ENCODE measurements around the gene KLRK1.
"Not testable (repeated sequence)": the region's sequence is repeated elsewhere in the genome, so short reads cannot be mapped to it uniquely, and the experiment has no call there.

Gene KLRK1

DNA sequence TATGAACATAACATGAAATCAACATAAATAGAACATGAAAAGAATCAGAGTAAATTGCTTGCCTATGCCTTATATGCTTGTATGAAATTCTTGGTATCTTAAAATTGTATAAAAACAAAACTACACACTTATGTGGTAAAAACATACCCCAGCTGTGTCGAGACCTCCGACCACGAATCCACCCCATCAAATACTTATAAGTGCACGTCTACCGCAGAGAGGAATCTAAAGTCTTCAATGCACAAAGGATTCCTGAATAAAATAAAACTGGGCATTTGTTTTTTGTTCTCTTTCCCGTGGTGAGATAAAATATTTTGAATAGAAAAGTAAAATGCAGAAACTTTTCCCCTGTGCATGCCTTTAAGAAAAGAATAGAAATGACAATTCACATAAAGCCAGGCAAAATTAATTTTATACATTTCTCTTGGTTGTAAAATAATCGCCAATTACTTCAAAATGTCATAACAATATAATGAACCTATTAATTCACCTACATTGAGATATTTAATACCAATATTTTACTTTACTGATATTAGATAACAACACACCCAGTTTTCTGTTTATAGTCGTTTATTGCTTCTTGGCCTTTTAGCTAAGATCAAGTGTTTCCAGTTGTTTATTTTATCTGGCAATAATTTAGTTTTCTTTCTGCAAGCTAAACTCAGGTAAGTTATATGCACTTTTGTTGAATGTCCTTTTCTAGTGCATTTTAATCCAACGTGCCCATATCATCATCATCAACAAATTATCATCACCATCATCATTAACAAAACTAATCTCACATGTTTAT, 1.0 kb downstream of the KLRK1 start:
- TF ChIP-seq POU2F2 (IDR thresholded peaks at IDR 0.05; ENCODE audit: low read depth, low read length) = no peak
- no peak for TF ChIP-seq POLR2AphosphoS5 (IDR thresholded peaks at IDR 0.05; ENCODE audit: low read depth, low read length)
- TF ChIP-seq SPI1 (IDR thresholded peaks at IDR 0.05; ENCODE audit: low read depth, low read length) = no peak
- TF ChIP-seq TAF1 (IDR thresholded peaks at IDR 0.05; ENCODE audit: low read depth, low read length) = no peak
- TF ChIP-seq PAX5 (IDR thresholded peaks at IDR 0.05; ENCODE audit: insufficient read depth, low read length, severe bottlenecking) = no peak
- TF ChIP-seq POLR2A (IDR thresholded peaks at IDR 0.05; ENCODE audit: low read depth, low read length) = no peak
- DNase-seq (ENCODE audit: insufficient read length, low spot score) (no peak), FAIRE-seq (no peak)

DNA sequence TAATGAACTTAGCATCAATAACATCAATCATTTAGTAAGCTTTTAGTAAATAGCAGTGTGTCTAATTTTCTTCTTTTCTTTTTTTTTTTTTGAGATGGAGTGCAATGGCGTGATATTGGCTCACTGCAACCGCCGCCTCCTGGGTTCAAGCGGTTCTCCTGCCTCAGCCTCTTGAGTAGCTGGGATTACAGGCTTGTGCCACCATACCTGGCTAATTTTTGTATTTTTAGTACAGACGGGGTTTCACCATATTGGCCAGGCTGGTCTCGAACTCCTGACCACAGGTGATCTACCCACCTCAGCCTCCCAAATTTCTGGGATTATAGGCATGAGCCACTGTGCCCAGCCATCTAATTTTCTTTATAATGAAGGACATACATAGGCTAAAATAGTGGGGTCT, 2.3 kb downstream of the KLRK1 start:
- not testable (repeated sequence) for FAIRE-seq; DNase-seq (ENCODE audit: insufficient read length, low spot score)

DNA sequence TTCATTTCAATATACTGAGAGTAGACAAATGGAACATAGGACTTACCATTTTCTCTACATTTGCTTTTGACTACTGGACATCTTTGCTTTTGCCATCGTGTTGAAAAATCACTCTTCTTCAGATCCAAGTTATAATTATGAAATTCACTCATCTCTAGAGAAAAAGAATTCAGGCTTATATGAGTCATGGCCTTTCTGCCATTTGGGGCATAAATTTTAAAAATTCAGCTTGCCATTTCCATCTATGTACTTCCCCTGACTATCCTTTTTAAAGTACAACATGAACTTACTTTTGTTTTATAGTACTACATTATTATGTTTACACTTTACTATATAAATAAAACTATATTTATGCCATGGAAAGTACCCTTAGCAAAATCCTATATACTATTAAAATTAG, 3.0 kb downstream of the KLRK1 start:
- DNase-seq (ENCODE audit: insufficient read length, low spot score) (no peak), FAIRE-seq (no peak)
- TF ChIP-seq SPI1 (IDR thresholded peaks at IDR 0.05; ENCODE audit: low read depth, low read length) = no peak
- TF ChIP-seq TAF1 (IDR thresholded peaks at IDR 0.05; ENCODE audit: low read depth, low read length) = no peak
- TF ChIP-seq POLR2A (IDR thresholded peaks at IDR 0.05; ENCODE audit: low read depth, low read length) = no peak
- no peak for TF ChIP-seq POLR2AphosphoS5 (IDR thresholded peaks at IDR 0.05; ENCODE audit: low read depth, low read length)
- no peak for TF ChIP-seq PAX5 (IDR thresholded peaks at IDR 0.05; ENCODE audit: insufficient read depth, low read length, severe bottlenecking)
- TF ChIP-seq POU2F2 (IDR thresholded peaks at IDR 0.05; ENCODE audit: low read depth, low read length) = no peak

DNA sequence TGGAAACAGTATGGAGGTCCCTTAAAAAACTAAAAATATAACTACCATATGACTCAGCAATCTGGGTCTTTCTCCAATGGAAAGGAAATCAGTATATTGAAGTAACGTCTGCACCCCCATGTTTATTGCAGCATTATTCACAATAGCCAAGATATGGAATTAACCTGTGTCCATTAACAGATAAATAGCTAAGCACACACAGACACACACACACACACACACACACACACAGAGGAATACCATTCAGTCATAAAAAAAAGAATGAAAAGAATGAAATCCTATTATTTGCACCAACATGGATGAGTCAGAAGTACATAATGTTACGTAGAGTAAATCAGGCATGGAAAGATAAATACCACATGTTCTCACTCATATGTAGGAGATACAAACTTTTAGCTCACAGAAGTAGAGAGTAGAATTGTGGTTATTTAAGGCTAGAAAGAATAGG, 4.7 kb downstream of the KLRK1 start:
- no peak for DNase-seq (ENCODE audit: insufficient read length, low spot score)
- peak; percentile 31 for FAIRE-seq
- no peak for TF ChIP-seq POU2F2 (IDR thresholded peaks at IDR 0.05; ENCODE audit: low read depth, low read length)
- TF ChIP-seq TAF1 (IDR thresholded peaks at IDR 0.05; ENCODE audit: low read depth, low read length) = no peak

DNA sequence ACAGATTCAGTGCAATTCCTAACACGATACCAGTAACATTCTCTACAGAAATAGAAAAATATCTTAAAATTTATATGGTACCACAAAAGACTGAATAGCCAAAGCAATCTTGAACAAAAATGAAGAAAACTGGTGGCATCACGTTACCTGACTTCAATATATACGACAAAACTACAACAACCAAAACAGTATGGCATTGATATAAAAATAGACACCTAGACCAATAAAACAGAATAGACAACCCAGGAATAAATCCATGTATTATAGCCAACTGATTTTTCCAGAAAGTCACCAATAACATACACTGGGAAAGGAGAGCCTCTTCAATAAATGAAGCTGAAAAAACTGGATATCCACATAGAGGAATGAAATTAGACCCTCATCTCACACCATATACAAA, 5.7 kb downstream of the KLRK1 start:
- DNase-seq (ENCODE audit: insufficient read length, low spot score) = no peak
- FAIRE-seq = no peak
- TF ChIP-seq PAX5 (IDR thresholded peaks at IDR 0.05; ENCODE audit: insufficient read depth, low read length, severe bottlenecking) (no peak), TAF1 (IDR thresholded peaks at IDR 0.05; ENCODE audit: low read depth, low read length) (no peak), POLR2AphosphoS5 (IDR thresholded peaks at IDR 0.05; ENCODE audit: low read depth, low read length) (no peak), POU2F2 (IDR thresholded peaks at IDR 0.05; ENCODE audit: low read depth, low read length) (no peak), POLR2A (IDR thresholded peaks at IDR 0.05; ENCODE audit: low read depth, low read length) (no peak), SPI1 (IDR thresholded peaks at IDR 0.05; ENCODE audit: low read depth, low read length) (no peak)

DNA sequence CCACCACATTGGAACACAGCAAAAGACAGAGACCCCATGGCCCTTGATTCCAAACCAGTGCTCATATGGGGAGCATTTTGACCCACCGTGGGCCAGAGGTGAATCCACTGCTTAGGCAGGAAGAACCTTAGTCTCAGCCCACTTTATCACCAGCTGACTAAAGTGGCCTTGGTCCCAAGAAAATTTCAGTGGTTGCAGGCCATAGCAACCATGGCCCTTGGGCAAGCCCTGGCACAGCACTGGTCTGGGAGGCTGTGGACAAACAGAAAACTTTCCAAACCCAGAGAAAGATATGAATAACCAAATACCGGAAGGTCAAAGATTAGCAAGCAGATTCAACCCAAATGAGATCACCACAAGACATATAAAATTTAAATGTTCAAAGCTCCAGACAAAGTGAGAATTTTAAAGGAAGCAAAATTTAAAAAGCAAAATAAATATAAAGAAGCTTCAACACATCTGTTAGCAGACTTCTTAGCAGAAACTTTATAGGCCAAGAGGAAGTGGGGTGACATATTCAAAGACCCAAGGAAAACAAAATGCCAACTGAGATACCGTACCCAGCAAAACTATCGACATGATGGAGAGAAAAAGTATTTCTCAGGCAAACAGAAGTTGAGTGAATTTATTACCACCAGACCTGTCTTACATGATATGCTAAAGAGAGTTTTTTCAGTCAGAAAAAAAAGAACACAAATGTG, 7.8 kb downstream of the KLRK1 start:
- TF ChIP-seq SPI1 (IDR thresholded peaks at IDR 0.05; ENCODE audit: low read depth, low read length) = no peak
- no peak for TF ChIP-seq PAX5 (IDR thresholded peaks at IDR 0.05; ENCODE audit: insufficient read depth, low read length, severe bottlenecking)
- TF ChIP-seq POU2F2 (IDR thresholded peaks at IDR 0.05; ENCODE audit: low read depth, low read length) = no peak
- TF ChIP-seq TAF1 (IDR thresholded peaks at IDR 0.05; ENCODE audit: low read depth, low read length) = no peak
- no peak for TF ChIP-seq POLR2A (IDR thresholded peaks at IDR 0.05; ENCODE audit: low read depth, low read length)
- no peak for TF ChIP-seq POLR2AphosphoS5 (IDR thresholded peaks at IDR 0.05; ENCODE audit: low read depth, low read length)
- FAIRE-seq (no peak), DNase-seq (ENCODE audit: insufficient read length, low spot score) (no peak)

DNA sequence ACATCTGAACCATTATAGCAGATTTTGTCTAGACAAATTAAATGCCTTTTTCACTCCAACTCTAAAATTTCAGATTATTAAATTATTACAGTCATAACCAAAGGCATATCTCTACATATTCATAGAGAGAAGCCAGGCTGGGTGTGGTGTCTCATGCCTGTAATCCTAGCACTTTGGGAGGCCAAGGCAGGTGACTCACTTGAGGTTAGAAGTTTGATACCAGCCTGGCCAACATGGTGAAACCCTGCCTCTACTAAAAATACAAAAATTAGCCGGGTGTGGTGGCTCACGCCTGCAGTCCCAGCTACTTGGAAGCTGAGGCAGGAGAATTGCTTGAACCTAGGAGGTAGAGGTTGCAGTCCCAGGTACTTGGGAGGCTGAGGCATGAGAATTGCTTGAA, 11.1 kb downstream of the KLRK1 start:
- FAIRE-seq = not testable (repeated sequence)

DNA sequence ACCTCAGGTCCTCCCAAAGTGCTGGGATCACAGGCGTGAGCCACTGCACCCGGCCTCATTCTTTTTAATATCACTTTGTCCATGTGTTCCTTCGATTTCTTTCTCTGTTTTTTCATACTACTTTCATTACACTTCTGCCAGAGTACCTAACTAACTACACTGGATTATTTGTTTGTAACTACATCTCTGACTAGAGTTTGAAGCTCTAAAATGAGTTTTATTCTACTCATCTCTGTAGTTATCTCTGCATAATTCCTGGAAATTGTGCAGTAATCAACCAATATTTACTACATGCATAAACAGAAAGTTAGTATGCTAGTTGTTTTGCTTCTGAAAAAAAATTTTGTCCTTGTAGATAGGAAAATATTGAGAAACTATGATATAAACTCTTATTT, 15.2 kb downstream of the KLRK1 start:
- DNase-seq (ENCODE audit: insufficient read length, low spot score) = no peak
- FAIRE-seq = no peak

More for the DNA sequence above, 11.1 kb downstream of the KLRK1 start:
- not testable (repeated sequence) for DNase-seq (ENCODE audit: insufficient read length, low spot score)

DNA sequence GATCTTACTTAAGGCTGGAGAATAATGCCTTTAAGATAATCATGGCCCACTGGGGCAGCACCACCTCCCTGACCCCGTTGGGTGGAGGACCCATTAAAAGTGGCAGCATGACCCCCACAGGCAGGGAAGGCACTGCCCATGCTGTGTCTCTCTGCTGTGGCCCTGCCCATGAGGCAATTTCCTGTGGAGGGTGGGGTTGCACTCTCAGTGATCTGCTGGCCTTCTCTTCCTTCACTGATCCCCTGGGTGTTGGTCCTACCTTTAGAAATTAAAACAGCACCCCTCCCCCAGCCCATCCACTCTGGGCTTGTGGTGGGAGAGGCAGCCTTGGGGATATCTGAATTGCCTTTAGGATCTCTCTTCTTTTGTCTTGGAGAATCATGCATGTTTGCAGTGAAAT, 17.3 kb downstream of the KLRK1 start:
- FAIRE-seq (no peak), DNase-seq (ENCODE audit: insufficient read length, low spot score) (no peak)
- no peak for TF ChIP-seq SPI1 (IDR thresholded peaks at IDR 0.05; ENCODE audit: low read depth, low read length)
- TF ChIP-seq POLR2AphosphoS5 (IDR thresholded peaks at IDR 0.05; ENCODE audit: low read depth, low read length) = no peak
- no peak for TF ChIP-seq POLR2A (IDR thresholded peaks at IDR 0.05; ENCODE audit: low read depth, low read length)
- TF ChIP-seq TAF1 (IDR thresholded peaks at IDR 0.05; ENCODE audit: low read depth, low read length) = no peak
- no peak for TF ChIP-seq PAX5 (IDR thresholded peaks at IDR 0.05; ENCODE audit: insufficient read depth, low read length, severe bottlenecking)
- no peak for TF ChIP-seq POU2F2 (IDR thresholded peaks at IDR 0.05; ENCODE audit: low read depth, low read length)

More for the DNA sequence above, 15.2 kb downstream of the KLRK1 start:
- TF ChIP-seq POU2F2 (IDR thresholded peaks at IDR 0.05; ENCODE audit: low read depth, low read length) (no peak), TAF1 (IDR thresholded peaks at IDR 0.05; ENCODE audit: low read depth, low read length) (no peak), POLR2A (IDR thresholded peaks at IDR 0.05; ENCODE audit: low read depth, low read length) (no peak), SPI1 (IDR thresholded peaks at IDR 0.05; ENCODE audit: low read depth, low read length) (no peak), POLR2AphosphoS5 (IDR thresholded peaks at IDR 0.05; ENCODE audit: low read depth, low read length) (no peak), PAX5 (IDR thresholded peaks at IDR 0.05; ENCODE audit: insufficient read depth, low read length, severe bottlenecking) (no peak)

DNA sequence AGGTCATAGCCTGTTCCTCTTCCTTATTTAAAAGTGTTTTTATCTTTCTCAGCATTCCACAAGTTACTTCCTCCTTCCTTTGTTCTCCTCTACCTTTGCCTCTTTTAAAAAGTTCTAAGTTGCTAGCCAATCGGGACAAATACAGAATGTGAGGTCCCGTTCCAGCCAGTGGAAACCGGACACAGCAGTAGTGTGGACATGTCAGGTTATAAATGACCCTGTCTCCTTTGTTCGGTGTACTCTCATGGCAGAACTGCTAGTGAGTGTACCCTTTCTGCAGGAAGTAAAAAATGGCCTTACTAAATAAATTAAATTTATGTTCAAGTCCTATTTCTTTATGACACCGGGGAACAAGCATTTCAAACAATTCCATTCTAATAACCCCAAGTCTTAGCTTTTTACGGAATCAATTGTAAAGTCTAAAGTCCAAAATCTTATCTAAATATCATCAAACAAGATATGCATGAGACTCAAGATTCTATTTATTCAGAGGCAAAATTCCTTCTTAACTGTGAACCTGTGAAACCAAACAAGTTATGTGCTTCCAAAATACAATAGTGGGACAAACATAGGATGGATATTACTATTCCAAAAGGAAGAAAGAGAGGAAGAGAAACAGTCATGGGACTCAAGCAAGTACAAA, 17.8 kb downstream of the KLRK1 start:
- FAIRE-seq; DNase-seq (ENCODE audit: insufficient read length, low spot score): not testable (repeated sequence)

All from GM12891 (cell line).